Inferior parietal cortex (tissue), 1 donor: ENCODE data around the gene OR7C2.
A peak's percentile ranks its signal among the peaks of the same experiment; 100 is the strongest.

Experiments
- DNase-seq: peaks from one replicate; pipeline ENCODE4 v3.0.0-alpha.2; 2016; ENCODE audit errors: extremely low spot score

Gene OR7C2

GRCh38 chr19:14979476-14980255 is 38.4 kb downstream of the OR7C2 start, which contains the start of gene SLC1A6:
SLC1A6 (minus strand) TSS chr19:14979864; CDS start chr19:14972910, 6,954 bp downstream.
- peak; percentile 3 for DNase-seq

GRCh38 chr19:14985133-14985532 is 43.8 kb downstream of the OR7C2 start:
- no peak for DNase-seq
